T-helper 2 cell treated with Interferon-gamma antibody and Interleukin-4, amounts not matched to agents 5 μg/mL and 100 μg/mL, for 36 hours (primary cell): ENCODE data around the gene NIM1K.
A peak's percentile ranks its signal among the peaks of the same experiment; 100 is the strongest.

ENCODE experiments used
- DNase-seq: peaks from one replicate; pipeline ENCODE4 v3.0.0; 2021; ENCODE audit warnings: low spot score
- H3K27ac Mint-ChIP-seq: one replicate; pipeline ENCODE4 v1.8.0; 2021; ENCODE audit warnings: mild to moderate bottlenecking, mixed read lengths
- H3K27me3 Mint-ChIP-seq: one replicate; pipeline ENCODE4 v1.8.0; 2021; ENCODE audit warnings: low read depth, mixed read lengths
- H3K36me3 Mint-ChIP-seq: one replicate; pipeline ENCODE4 v1.8.0; 2021; ENCODE audit warnings: low read depth, mixed read lengths
- H3K4me1 Mint-ChIP-seq: one replicate; pipeline ENCODE4 v1.8.0; 2021; ENCODE audit warnings: low read depth, mixed read lengths
- H3K4me3 Mint-ChIP-seq: one replicate; pipeline ENCODE4 v1.8.0; 2022; ENCODE audit warnings: mild to moderate bottlenecking, moderate library complexity, mixed read lengths
- H3K9me3 Mint-ChIP-seq: one replicate; pipeline ENCODE4 v1.8.0; 2021; ENCODE audit warnings: mixed read lengths

Gene NIM1K

DNA sequence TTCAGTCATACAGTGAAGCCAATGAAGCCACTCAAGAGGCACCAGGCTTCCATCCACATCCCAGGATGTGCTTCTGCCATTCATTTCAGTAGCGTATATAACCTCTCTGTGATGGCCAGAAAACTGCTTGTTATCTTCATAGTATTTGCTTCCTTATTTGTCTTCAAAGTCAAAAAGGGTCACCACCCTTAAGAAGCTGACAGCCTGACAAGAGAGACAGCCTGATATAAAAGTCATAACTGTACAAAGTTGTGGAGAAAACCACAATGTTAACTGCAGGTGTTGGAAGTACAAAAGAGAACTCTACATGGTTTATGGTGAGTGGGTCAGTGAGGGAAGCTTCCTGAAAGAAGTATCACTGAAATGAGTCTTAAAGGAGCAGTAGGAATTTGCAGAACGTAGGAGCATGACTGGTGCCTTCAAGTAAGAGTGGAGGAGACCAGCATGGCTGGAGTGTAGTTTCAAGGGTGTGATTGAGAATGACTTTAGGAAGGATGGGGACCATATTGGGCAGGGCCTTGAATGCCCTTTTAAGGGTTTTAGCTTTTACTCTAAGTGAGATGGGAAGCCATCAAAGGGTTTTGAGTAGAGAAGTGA lies 33.7 kb downstream of the NIM1K start:
- peaks cover 2% of the 10 kb centered on the region for H3K27me3 Mint-ChIP-seq
- DNase-seq = no peak
- no peak overlapping the region for H3K27ac Mint-ChIP-seq
- peaks cover 1% of the 10 kb centered on the region for H3K4me1 Mint-ChIP-seq
- no peaks in the 10 kb centered on the region for H3K9me3 Mint-ChIP-seq
- no peak overlapping the region for H3K4me3 Mint-ChIP-seq
- no peaks in the 10 kb centered on the region for H3K36me3 Mint-ChIP-seq

GRCh38 chr5:43227655-43228054 lies 35.6 kb downstream of the NIM1K start:
- DNase-seq = no peak
- no peaks in the 10 kb centered on the region for H3K36me3 Mint-ChIP-seq
- peaks cover 5% of the 10 kb centered on the region for H3K4me1 Mint-ChIP-seq
- H3K4me3 Mint-ChIP-seq = no peak overlapping the region
- H3K27me3 Mint-ChIP-seq = peaks cover 2% of the 10 kb centered on the region
- H3K9me3 Mint-ChIP-seq = no peaks in the 10 kb centered on the region
- H3K27ac Mint-ChIP-seq = no peak overlapping the region

DNA sequence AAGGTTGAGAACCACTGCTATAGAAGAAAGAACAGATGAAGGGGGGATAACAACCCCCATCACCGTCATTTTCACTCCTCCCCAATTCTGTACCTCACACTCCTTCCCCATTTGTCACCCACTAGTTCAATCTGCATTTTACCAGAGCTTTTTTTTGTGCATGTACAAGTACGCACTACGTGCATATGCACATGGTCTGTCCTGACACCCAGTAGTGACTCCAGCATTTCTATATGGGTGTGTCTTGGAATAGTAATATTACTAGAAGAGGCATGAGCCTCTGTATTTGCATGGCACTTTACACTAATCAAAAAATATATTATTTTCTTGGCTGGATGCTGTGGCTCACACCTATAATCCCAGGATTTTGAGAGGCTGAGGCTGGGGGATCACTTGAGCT lies 38.7 kb downstream of the NIM1K start:
- H3K27ac Mint-ChIP-seq = no peak overlapping the region
- DNase-seq = no peak
- H3K4me1 Mint-ChIP-seq = peaks cover 18% of the 10 kb centered on the region
- no peak overlapping the region for H3K4me3 Mint-ChIP-seq
- no peaks in the 10 kb centered on the region for H3K9me3 Mint-ChIP-seq
- no peaks in the 10 kb centered on the region for H3K36me3 Mint-ChIP-seq
- H3K27me3 Mint-ChIP-seq = peaks cover 2% of the 10 kb centered on the region

DNA sequence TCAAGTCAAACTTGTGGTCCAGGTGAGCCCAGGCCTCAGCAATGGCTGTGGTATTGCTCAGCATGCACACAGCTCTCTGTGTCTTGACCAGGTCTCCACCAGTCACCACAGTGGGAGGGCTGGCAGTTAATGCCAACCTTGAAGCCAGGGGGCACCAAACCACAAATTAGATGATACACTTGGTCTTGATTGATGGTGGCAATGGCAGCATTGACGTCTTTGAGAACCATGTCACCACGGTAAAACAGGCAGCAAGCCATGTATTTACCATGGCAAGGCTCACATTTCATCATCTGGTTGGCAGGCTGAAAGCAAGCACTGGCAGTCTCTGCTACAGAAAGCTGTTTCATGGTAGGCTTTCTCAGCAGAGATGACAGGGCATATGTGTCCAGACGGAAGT lies 40.0 kb downstream of the NIM1K start:
- DNase-seq = no peak
- H3K4me1 Mint-ChIP-seq = peaks cover 22% of the 10 kb centered on the region
- no peaks in the 10 kb centered on the region for H3K36me3 Mint-ChIP-seq
- no peak overlapping the region for H3K4me3 Mint-ChIP-seq
- no peak overlapping the region for H3K27ac Mint-ChIP-seq
- H3K9me3 Mint-ChIP-seq = no peaks in the 10 kb centered on the region
- peaks cover 2% of the 10 kb centered on the region for H3K27me3 Mint-ChIP-seq

DNA sequence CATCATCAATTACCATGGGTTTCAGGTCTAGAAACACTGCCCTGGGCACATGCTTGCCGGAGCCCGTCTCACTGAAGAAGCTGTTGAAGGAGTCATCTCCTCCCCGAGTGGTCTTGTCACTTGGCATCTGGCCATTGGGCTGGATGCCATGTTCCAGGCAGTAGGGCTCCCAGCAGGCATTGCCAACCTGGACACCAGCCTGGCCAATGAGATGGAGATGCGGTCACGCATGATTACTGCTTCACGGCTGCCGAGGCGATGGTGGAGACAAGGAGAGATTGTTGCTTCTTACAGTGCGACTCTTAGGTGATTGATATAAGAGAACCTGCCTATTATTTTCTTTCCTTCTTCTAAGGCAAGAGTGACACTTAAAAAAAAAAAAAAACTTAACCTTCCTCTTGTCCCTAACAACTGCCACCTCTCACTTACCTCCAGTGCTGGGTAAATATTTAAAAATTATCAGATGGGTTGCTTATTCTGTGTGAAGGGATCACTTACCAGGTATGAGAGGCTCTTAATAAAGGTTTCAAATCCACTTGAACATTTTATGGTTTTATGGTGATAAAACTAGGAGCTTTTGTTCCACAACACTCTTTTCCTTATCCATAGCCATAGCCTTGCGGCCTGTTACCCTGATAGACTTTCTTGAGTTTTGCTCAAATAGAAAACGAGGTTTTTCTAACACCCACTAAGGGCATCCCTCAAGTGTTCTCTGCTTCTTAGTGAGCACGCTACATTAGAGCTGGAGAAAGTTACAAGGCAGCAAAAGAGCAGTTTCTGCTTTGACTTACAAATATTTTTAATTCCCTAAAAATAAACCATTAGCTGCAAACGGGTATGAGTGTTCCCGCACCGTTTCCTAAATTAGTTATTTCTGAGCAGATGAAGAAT lies 41.2 kb downstream of the NIM1K start:
- H3K9me3 Mint-ChIP-seq = no peaks in the 10 kb centered on the region
- peaks cover 25% of the 10 kb centered on the region for H3K4me1 Mint-ChIP-seq
- no peak for DNase-seq
- peak overlapping the region; percentile 76 for H3K27ac Mint-ChIP-seq
- H3K36me3 Mint-ChIP-seq = no peaks in the 10 kb centered on the region
- H3K4me3 Mint-ChIP-seq = peak overlapping the region; percentile 43
- H3K27me3 Mint-ChIP-seq = peaks cover 2% of the 10 kb centered on the region

GRCh38 chr5:43233946-43234345 lies 41.9 kb downstream of the NIM1K start:
- H3K36me3 Mint-ChIP-seq = no peaks in the 10 kb centered on the region
- peak overlapping the region; percentile 43 for H3K4me3 Mint-ChIP-seq
- peaks cover 5% of the 10 kb centered on the region for H3K27me3 Mint-ChIP-seq
- H3K4me1 Mint-ChIP-seq = peaks cover 29% of the 10 kb centered on the region
- peak overlapping the region; percentile 76 for H3K27ac Mint-ChIP-seq
- H3K9me3 Mint-ChIP-seq = no peaks in the 10 kb centered on the region
- no peak for DNase-seq

- peaks cover 32% of the 10 kb centered on the region for H3K4me1 Mint-ChIP-seq
- no peak overlapping the region for H3K4me3 Mint-ChIP-seq
- no peaks in the 10 kb centered on the region for H3K9me3 Mint-ChIP-seq
- no peak overlapping the region for H3K27ac Mint-ChIP-seq
- H3K27me3 Mint-ChIP-seq = peaks cover 6% of the 10 kb centered on the region
- no peaks in the 10 kb centered on the region for H3K36me3 Mint-ChIP-seq
- no peak for DNase-seq
These were observed 44.8 kb downstream of the NIM1K start for GRCh38 chr5:43236653-43237355.

DNA sequence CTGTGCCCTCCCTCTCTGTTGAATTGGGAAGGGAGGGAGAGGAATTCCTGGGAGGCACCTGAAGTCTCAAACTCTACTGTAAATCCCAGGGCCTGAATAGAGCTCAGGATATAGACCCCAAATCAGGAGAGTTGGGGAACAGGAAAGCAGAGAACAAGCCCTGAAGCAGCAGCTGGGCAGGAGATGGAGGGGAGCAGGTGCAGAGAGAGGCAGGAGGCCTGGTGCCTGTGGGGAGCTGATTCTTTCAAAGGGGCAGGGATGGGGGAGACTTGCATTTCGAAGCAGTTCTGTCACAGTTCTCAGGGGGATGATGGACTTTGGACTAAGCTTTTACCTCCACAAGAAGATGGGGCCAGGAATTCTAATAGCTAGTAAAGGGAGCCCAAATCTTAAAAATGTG lies 50.2 kb downstream of the NIM1K start:
- Mint-ChIP-seq H3K4me1 (peaks cover 44% of the 10 kb centered on the region), H3K9me3 (no peaks in the 10 kb centered on the region), H3K36me3 (no peaks in the 10 kb centered on the region), H3K27me3 (peaks cover 6% of the 10 kb centered on the region), H3K27ac (peak overlapping the region; percentile 84), H3K4me3 (peak overlapping the region; percentile 73)
- no peak for DNase-seq

DNA sequence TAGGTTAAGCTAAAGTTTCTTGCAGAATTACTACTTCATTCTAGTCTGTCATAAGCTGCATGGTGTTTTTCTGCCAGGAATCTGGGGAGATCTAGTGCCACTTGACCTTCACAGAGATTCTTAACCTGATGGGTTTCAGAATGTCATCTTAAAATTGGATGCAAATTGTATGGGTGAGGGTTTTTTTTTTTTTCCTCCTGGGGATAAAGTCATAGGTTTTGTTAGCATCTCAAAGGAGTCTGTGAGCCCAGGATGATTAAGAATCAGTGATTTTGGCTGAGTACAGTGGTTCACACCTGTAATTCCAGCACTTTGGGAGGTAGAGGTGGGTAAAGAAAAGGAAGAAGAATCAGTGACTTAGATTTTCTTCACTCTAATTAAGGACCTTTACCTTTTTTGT lies 51.2 kb downstream of the NIM1K start:
- DNase-seq = no peak
- H3K36me3 Mint-ChIP-seq = no peaks in the 10 kb centered on the region
- peaks cover 7% of the 10 kb centered on the region for H3K27me3 Mint-ChIP-seq
- no peak overlapping the region for H3K4me3 Mint-ChIP-seq
- H3K27ac Mint-ChIP-seq = no peak overlapping the region
- peaks cover 40% of the 10 kb centered on the region for H3K4me1 Mint-ChIP-seq
- no peaks in the 10 kb centered on the region for H3K9me3 Mint-ChIP-seq

DNA sequence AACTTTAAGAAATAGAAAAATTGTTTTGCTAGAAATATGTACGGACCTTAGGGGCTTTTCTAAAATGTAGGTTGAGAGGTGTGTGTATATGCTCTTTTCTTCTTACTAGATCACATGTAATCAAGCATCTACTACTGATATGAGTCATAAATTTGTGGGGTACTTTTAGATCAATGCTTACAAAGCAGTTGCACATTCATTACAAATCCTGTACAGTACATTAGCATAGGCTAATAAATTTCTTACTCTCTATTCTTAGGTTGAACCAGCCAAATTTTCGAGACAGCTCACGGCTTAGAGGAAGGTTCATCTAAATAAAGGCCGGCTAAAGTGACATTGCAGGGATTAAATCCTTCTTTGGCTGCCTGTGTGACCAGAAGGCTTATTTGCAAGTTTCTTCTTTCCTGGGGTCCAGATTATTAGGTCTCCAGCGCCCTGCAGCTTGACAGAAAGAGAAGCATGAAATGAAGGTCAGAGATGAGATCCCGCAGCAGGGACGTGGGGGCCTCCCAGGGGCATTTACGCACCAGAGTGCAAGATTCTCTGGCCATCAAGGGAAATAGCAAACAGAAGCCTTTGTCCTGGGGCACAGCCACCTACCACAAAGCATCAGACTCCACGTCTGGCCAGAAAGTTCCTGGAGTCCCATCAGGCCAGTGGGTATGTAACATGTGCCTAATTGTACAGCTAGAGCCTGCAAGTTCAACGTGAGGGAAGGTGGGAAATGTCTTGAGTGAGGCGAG lies 53.0 kb downstream of the NIM1K start:
- Mint-ChIP-seq H3K27ac (peak overlapping the region; percentile 17), H3K9me3 (no peaks in the 10 kb centered on the region), H3K4me3 (no peak overlapping the region), H3K4me1 (peaks cover 37% of the 10 kb centered on the region), H3K27me3 (peaks cover 4% of the 10 kb centered on the region), H3K36me3 (no peaks in the 10 kb centered on the region)
- no peak for DNase-seq

DNA sequence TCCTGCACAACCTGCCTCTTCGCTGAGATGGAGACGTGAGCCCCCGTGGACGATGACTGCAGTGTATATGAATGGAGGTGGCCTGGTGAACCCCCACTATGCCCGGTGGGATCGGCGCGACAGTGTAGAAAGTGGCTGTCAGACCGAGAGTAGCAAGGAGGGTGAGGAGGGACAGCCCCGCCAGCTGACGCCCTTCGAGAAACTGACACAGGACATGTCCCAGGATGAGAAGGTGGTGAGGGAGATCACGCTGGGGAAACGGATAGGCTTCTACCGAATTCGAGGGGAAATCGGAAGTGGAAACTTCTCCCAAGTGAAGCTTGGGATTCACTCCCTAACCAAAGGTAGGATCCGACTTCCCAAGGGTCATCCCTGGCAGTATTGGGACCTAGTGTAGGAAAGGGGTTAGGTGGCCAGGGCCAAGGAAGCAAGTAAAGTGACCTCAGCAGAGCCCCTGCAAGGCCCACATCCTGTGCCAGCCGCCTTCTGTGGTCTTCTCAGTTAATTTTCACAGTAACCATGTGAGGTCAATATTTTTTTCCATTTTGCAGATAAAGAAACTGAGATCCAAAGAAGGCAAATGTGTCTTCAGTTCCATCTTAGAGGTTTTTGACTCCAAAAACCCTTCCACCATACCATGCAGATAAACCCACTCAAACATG lies 53.8 kb downstream of the NIM1K start:
- H3K36me3 Mint-ChIP-seq = no peaks in the 10 kb centered on the region
- peaks cover 37% of the 10 kb centered on the region for H3K4me1 Mint-ChIP-seq
- H3K27ac Mint-ChIP-seq = no peak overlapping the region
- DNase-seq = no peak
- no peak overlapping the region for H3K4me3 Mint-ChIP-seq
- H3K9me3 Mint-ChIP-seq = no peaks in the 10 kb centered on the region
- H3K27me3 Mint-ChIP-seq = peaks cover 7% of the 10 kb centered on the region

DNA sequence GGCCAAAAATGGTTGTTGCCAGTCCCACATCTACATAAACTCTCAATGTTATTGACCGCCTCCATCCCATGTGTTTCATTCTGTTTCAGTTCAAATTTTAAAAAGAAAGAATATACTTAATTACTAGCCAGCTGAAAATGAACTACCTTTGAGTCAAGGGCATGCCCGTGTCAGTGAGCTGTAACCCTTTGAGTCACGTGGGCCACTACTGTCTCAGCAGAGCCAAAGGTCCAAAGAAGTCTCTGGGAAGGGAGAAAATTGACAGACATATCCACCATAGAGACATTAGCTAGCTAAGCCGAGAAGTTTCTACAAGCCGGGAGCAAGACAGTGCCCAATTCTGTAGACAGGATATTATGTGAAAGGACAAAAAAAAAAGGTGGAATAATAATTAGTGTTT lies 59.7 kb downstream of the NIM1K start:
- H3K27me3 Mint-ChIP-seq = peaks cover 33% of the 10 kb centered on the region
- no peak overlapping the region for H3K4me3 Mint-ChIP-seq
- no peaks in the 10 kb centered on the region for H3K36me3 Mint-ChIP-seq
- DNase-seq = no peak
- peaks cover 2% of the 10 kb centered on the region for H3K4me1 Mint-ChIP-seq
- no peak overlapping the region for H3K27ac Mint-ChIP-seq
- H3K9me3 Mint-ChIP-seq = no peaks in the 10 kb centered on the region

- Mint-ChIP-seq H3K4me1 (peaks cover 5% of the 10 kb centered on the region), H3K4me3 (no peak overlapping the region), H3K27ac (no peak overlapping the region)
These were observed 63.7 kb downstream of the NIM1K start for GRCh38 chr5:43255704-43256103.

More at GRCh38 chr5:43255704-43256103, 63.7 kb downstream of the NIM1K start:
- DNase-seq = no peak
- Mint-ChIP-seq H3K9me3 (no peaks in the 10 kb centered on the region), H3K36me3 (no peaks in the 10 kb centered on the region), H3K27me3 (peaks cover 41% of the 10 kb centered on the region)
